Activated CD4-positive, alpha-beta T cell treated with anti-CD3 and anti-CD28 coated beads, Interleukin-2, amount 50 U/mL, for 24 hours (primary cell): Measurements from ENCODE around the gene KCNN2.

Source experiments
- DNase-seq, 2 donors: peaks; one replicate each; pipeline ENCODE4 v3.0.0-alpha.2; 2020; ENCODE audit warnings: low read depth in 1 of 2, low spot score in 1 of 2

Gene KCNN2

GRCh38 chr5:114362197-114362976 is 517 bp downstream of the KCNN2 start:
- DNase-seq, result no peak

- DNase-seq, result no peak
Observed at GRCh38 chr5:114362977-114363761, 1.3 kb downstream of the KCNN2 start.

GRCh38 chr5:114363837-114364236 is 2.0 kb downstream of the KCNN2 start:
- no peak for DNase-seq

- no peak for DNase-seq
Observed at GRCh38 chr5:114367029-114367428, 5.2 kb downstream of the KCNN2 start.

- no peak for DNase-seq
Observed at GRCh38 chr5:114369680-114370417, 8.0 kb downstream of the KCNN2 start.

- no peak for DNase-seq
Observed at GRCh38 chr5:114377050-114377844, 15.4 kb downstream of the KCNN2 start.

GRCh38 chr5:114377946-114378345 is 16.1 kb downstream of the KCNN2 start:
- DNase-seq, result no peak

GRCh38 chr5:114380721-114381120 is 18.9 kb downstream of the KCNN2 start:
- DNase-seq, result no peak

- no peak for DNase-seq
Observed at GRCh38 chr5:114387433-114387832, 25.6 kb downstream of the KCNN2 start.

- DNase-seq, result no peak
Observed at GRCh38 chr5:114390431-114390830, 28.6 kb downstream of the KCNN2 start.

- DNase-seq, result no peak
Observed at GRCh38 chr5:114391321-114391720, 29.5 kb downstream of the KCNN2 start.

GRCh38 chr5:114393159-114393558 is 31.3 kb downstream of the KCNN2 start:
- DNase-seq, result no peak

GRCh38 chr5:114402206-114402605 is 40.3 kb downstream of the KCNN2 start:
- no peak for DNase-seq

- DNase-seq, result no peak
Observed at GRCh38 chr5:114407783-114408182, 45.9 kb downstream of the KCNN2 start.

GRCh38 chr5:114408847-114409246 is 47.0 kb downstream of the KCNN2 start:
- no peak for DNase-seq

- DNase-seq, result no peak
Observed at GRCh38 chr5:114411380-114411931, 49.6 kb downstream of the KCNN2 start.

- no peak for DNase-seq
Observed at GRCh38 chr5:114412510-114413171, 50.8 kb downstream of the KCNN2 start.

- no peak for DNase-seq
Observed at GRCh38 chr5:114415760-114416159, 53.9 kb downstream of the KCNN2 start.

GRCh38 chr5:114416254-114416653 is 54.4 kb downstream of the KCNN2 start:
- no peak for DNase-seq

- no peak for DNase-seq
Observed at GRCh38 chr5:114417519-114417918, 55.6 kb downstream of the KCNN2 start.
